ENCODE measurements around the gene KANSL1. TPM values are rescaled to one million over a fixed set of nuclear protein-coding genes. Genes with fewer than 3 reads are reported as not detected.

Gene KANSL1
- total RNA-seq, 2 donors from 2014 or later = 26.6 to 29.2 TPM

DNA sequence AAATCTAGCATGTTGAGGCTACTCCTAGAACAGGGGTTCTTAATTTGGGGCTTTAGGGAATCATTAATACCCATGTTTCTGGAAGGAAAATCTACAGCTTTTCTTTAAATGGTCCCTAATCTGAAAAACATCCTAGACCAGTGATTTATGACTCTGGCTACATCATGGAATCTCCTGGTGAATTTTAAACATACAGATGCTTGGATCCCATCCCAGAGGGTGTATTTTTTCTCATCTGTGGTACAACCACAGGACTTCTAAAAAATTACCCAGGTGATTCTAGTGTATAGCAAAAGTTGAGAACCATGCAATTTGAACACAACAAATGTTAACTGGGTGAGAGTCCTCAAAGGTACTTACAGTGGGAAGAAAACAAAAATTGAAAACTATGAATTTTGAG, 41.5 kb downstream of the KANSL1 start:
- no peaks in the 10 kb centered on the region for H3K9me3 ChIP-seq
- H3K4me3 ChIP-seq = no peak overlapping the region
- TF ChIP-seq, protein P1, sequence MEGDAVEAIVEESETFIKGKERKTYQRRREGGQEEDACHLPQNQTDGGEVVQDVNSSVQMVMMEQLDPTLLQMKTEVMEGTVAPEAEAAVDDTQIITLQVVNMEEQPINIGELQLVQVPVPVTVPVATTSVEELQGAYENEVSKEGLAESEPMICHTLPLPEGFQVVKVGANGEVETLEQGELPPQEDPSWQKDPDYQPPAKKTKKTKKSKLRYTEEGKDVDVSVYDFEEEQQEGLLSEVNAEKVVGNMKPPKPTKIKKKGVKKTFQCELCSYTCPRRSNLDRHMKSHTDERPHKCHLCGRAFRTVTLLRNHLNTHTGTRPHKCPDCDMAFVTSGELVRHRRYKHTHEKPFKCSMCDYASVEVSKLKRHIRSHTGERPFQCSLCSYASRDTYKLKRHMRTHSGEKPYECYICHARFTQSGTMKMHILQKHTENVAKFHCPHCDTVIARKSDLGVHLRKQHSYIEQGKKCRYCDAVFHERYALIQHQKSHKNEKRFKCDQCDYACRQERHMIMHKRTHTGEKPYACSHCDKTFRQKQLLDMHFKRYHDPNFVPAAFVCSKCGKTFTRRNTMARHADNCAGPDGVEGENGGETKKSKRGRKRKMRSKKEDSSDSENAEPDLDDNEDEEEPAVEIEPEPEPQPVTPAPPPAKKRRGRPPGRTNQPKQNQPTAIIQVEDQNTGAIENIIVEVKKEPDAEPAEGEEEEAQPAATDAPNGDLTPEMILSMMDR (IDR thresholded peaks at IDR 0.05) = no peak
- peaks cover 0 to 65% of the 10 kb centered on the region in 2 donors for H3K4me1 ChIP-seq
- H3K27me3 ChIP-seq = no peaks in the 10 kb centered on the region
- no peak overlapping the region for H3K27ac ChIP-seq
- no peak for DNase-seq (ENCODE audit: low spot score)
- H3K36me3 ChIP-seq = no peaks in the 10 kb centered on the region

DNA sequence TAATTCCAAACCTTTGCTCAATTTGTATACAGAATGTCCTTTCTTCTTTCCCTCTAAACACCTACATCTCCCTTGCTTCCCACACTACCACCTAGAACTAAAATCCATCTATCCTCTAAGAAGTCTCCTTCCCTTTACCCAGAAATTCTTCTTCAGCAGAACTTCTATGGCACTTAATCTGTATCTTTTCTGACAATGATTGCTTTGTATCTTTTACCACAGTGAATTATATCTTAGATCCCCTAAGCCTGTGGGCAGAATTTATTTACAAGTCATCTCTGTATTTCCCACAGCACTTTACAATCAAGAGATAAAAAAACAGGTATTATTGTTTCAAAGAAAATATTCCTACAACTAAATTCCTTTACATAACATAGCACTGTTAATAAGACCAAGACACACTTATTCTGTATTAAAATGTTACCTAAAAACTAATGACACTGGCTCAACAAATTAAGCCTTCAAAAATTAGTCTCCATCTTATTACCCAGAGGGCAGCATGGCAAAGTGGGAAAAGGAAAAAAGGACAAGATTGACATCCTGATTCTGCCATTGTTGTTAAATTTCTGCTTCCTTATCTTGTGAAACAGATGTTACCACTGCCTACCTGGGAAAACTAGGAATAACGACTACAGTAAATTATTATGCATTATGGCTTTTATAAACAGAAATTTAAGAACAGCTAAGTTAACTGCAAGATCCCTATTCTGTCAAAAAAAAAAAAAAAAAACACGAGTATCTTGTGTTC, 42.8 kb downstream of the KANSL1 start:
- Histone ChIP-seq H3K27me3 (no peaks in the 10 kb centered on the region), H3K36me3 (no peaks in the 10 kb centered on the region), H3K4me3 (no peak overlapping the region), H3K27ac (no peak overlapping the region), H3K4me1 (peaks cover 0 to 61% of the 10 kb centered on the region in 2 donors), H3K9me3 (no peaks in the 10 kb centered on the region)
- TF ChIP-seq, protein P1 (IDR thresholded peaks at IDR 0.05) = no peak
- no peak for DNase-seq (ENCODE audit: low spot score)

GRCh38 chr17:46148247-46148646, 45.0 kb downstream of the KANSL1 start:
- peaks cover 0 to 53% of the 10 kb centered on the region in 2 donors for H3K4me1 ChIP-seq
- H3K9me3 ChIP-seq = no peaks in the 10 kb centered on the region
- H3K4me3 ChIP-seq = no peak overlapping the region
- H3K27ac ChIP-seq = no peak overlapping the region
- H3K36me3 ChIP-seq = no peaks in the 10 kb centered on the region
- DNase-seq (ENCODE audit: low spot score) = no peak
- no peaks in the 10 kb centered on the region for H3K27me3 ChIP-seq
- TF ChIP-seq, protein P1 (IDR thresholded peaks at IDR 0.05) = no peak

- Histone ChIP-seq H3K9me3 (no peaks in the 10 kb centered on the region), H3K4me1 (peaks cover 0 to 53% of the 10 kb centered on the region in 2 donors), H3K27me3 (no peaks in the 10 kb centered on the region), H3K4me3 (no peak overlapping the region), H3K36me3 (no peaks in the 10 kb centered on the region), H3K27ac (no peak overlapping the region)
- no peak for DNase-seq (ENCODE audit: low spot score)
- TF ChIP-seq, protein P1 (IDR thresholded peaks at IDR 0.05) = no peak
Observed at GRCh38 chr17:46147296-46147695, 45.9 kb downstream of the KANSL1 start.

DNA sequence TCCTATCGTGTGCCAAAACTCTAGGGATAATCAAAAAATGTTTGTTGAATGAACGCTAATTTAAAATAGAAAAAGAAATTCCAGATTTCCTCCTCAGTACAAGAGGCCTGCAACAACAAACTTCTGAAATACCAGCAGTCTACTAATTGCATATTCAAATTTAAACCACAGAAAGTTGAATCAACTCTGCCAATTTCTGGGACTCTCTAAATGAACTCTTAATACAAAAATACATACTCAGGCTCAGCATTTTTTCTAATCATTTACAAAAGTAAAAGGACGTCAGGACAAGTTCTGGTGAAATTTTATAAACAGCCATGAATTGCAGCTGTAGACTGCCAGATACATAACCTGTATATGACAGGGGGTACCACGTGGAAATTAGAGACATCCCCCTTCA, 49.0 kb downstream of the KANSL1 start:
- H3K27ac ChIP-seq = no peak overlapping the region
- TF ChIP-seq, protein P1 (IDR thresholded peaks at IDR 0.05) = no peak
- H3K4me1 ChIP-seq = peaks cover 0 to 61% of the 10 kb centered on the region in 2 donors
- H3K36me3 ChIP-seq = no peaks in the 10 kb centered on the region
- no peak overlapping the region for H3K4me3 ChIP-seq
- no peak for DNase-seq (ENCODE audit: low spot score)
- no peaks in the 10 kb centered on the region for H3K9me3 ChIP-seq
- H3K27me3 ChIP-seq = no peaks in the 10 kb centered on the region

GRCh38 chr17:46143827-46144236, 49.4 kb downstream of the KANSL1 start:
- Histone ChIP-seq H3K9me3 (no peaks in the 10 kb centered on the region), H3K27me3 (no peaks in the 10 kb centered on the region), H3K27ac (no peak overlapping the region), H3K4me1 (peaks cover 0 to 65% of the 10 kb centered on the region in 2 donors), H3K4me3 (no peak overlapping the region), H3K36me3 (no peaks in the 10 kb centered on the region)
- no peak for DNase-seq (ENCODE audit: low spot score)
- TF ChIP-seq, protein P1 (IDR thresholded peaks at IDR 0.05) = no peak

Measured in right atrium auricular region (tissue), 2 donors.